IMR-90 (cell line): ENCODE measurements around the gene KCNMB2. TPM values are rescaled to one million over a fixed set of nuclear protein-coding genes. Genes with fewer than 3 reads are reported as not detected.

Source experiments
- ATAC-seq: fragments of 200-7000 bp; cut with Tn5 transposase; 2 replicates; pipeline ENCODE4 v1.9.1; 2020; ENCODE audit warnings: low read depth, mild to moderate bottlenecking, moderate library complexity
- BruUV-seq: library from RNA; stranded (reverse); fragments of 400-500 nt; replicated peaks from 2 replicates; lab custom pipeline; 2021; lab: Mats Ljungman, UMichigan
- CTCF ChIA-PET: fragments of 300-600 bp; formaldehyde crosslinking; extraction: SDS; loops from one replicate; lab custom pipeline; 2021; ENCODE audit warnings: antibody characterized with exemption; lab: Yijun Ruan, JAX
- POLR2A ChIA-PET: fragments of 300-600 bp; sonication (Branson Sonifier 250); formaldehyde crosslinking; loops from one replicate; lab custom pipeline; 2022; ENCODE audit warnings: antibody characterized with exemption; ENCODE audit not compliant: unreplicated experiment; lab: Charles Lee
- DNase-seq: peaks from one replicate; pipeline ENCODE4 v3.0.0; 2013
- H2AFZ ChIP-seq: replicated peaks from 2 replicates; pipeline ENCODE3; 2013; ENCODE audit warnings: low read length, mild to moderate bottlenecking; ENCODE audit not compliant: poor library complexity
- H2AK5ac ChIP-seq: 2 replicates; pipeline ENCODE4 v1.6.1; 2013; ENCODE audit warnings: low read depth, low read length, inconsistent platforms
- H2AK9ac ChIP-seq: replicated peaks from 2 replicates; pipeline ENCODE3; 2013; ENCODE audit warnings: mild to moderate bottlenecking, low read depth, low read length, moderate library complexity; ENCODE audit not compliant: poor library complexity
- H2BK120ac ChIP-seq: 2 replicates; pipeline ENCODE4 v1.6.1; 2013; ENCODE audit warnings: low read depth, low read length, inconsistent platforms
- H2BK15ac ChIP-seq: 3 replicates; pipeline ENCODE4 v1.6.1; 2013; ENCODE audit warnings: low read depth, low read length, inconsistent platforms
- H2BK20ac ChIP-seq: 2 replicates; pipeline ENCODE4 v1.6.1; 2013; ENCODE audit warnings: low read depth, mild to moderate bottlenecking, inconsistent platforms, low read length, moderate library complexity
- H2BK5ac ChIP-seq: 2 replicates; pipeline ENCODE4 v1.6.1; 2013; ENCODE audit warnings: mild to moderate bottlenecking, low read depth, low read length, inconsistent platforms; ENCODE audit not compliant: poor library complexity, severe bottlenecking
- H3K14ac ChIP-seq: replicated peaks from 2 replicates; pipeline ENCODE4 v1.6.1; 2013; ENCODE audit warnings: low read depth, low read length, inconsistent platforms
- H3K18ac ChIP-seq: 2 replicates; pipeline ENCODE4 v1.6.1; 2013; ENCODE audit warnings: low read depth, low read length, control low read depth
- H3K23ac ChIP-seq: 2 replicates; pipeline ENCODE4 v1.6.1; 2013; ENCODE audit warnings: low read depth, low read length, inconsistent platforms
- H3K27ac ChIP-seq: 2 replicates; pipeline ENCODE4 v1.5.1; 2013; ENCODE audit warnings: mild to moderate bottlenecking, control low read depth, low read length; ENCODE audit not compliant: insufficient read depth
- H3K27me3 ChIP-seq: 2 replicates; pipeline ENCODE4 v1.6.1; 2013; ENCODE audit warnings: low read length; ENCODE audit not compliant: control insufficient read depth, insufficient read depth
- H3K36me3 ChIP-seq: 2 replicates; pipeline ENCODE4 v1.6.1; 2013; ENCODE audit warnings: low read length, mixed read lengths; ENCODE audit not compliant: control insufficient read depth, insufficient read depth
- H3K4ac ChIP-seq: 2 replicates; pipeline ENCODE4 v1.6.1; 2013; ENCODE audit warnings: low read depth, low read length, inconsistent platforms
- H3K4me1 ChIP-seq: 2 replicates; pipeline ENCODE4 v1.6.1; 2013; ENCODE audit warnings: low read length, mixed read lengths; ENCODE audit not compliant: control insufficient read depth, insufficient read depth
- H3K4me2 ChIP-seq: 2 replicates; pipeline ENCODE4 v1.6.1; 2013; ENCODE audit warnings: low read depth, mild to moderate bottlenecking, control low read depth, low read length, moderate library complexity
- H3K4me3 ChIP-seq: 2 replicates; pipeline ENCODE4 v1.5.1; 2013; ENCODE audit warnings: low read depth, mild to moderate bottlenecking, control low read depth, low read length, moderate library complexity; ENCODE audit not compliant: insufficient read depth
- H3K56ac ChIP-seq: 2 replicates; pipeline ENCODE4 v1.6.1; 2013; ENCODE audit warnings: low read length, inconsistent platforms; ENCODE audit not compliant: insufficient read depth; ENCODE audit errors: extremely low read depth
- H3K79me1 ChIP-seq, 2 experiments: 2 replicates each; pipeline ENCODE4 v1.6.1; 2013; ENCODE audit warnings: low read length in 2 of 2, inconsistent platforms in 1 of 2, low read depth in 1 of 2
- H3K9ac ChIP-seq: 2 replicates; pipeline ENCODE4 v1.6.1; 2013; ENCODE audit warnings: low read depth, low read length, control low read depth
- H3K9me1 ChIP-seq: 2 replicates; pipeline ENCODE4 v1.6.1; 2013; ENCODE audit warnings: low read length, inconsistent platforms; ENCODE audit not compliant: insufficient read depth
- H3K9me3 ChIP-seq: 2 replicates; pipeline ENCODE4 v1.6.1; 2013; ENCODE audit warnings: low read length; ENCODE audit not compliant: control insufficient read depth, insufficient read depth
- H4K20me1 ChIP-seq: 2 replicates; pipeline ENCODE4 v1.6.1; 2013; ENCODE audit warnings: low read length, inconsistent platforms; ENCODE audit not compliant: insufficient read depth
- H4K5ac ChIP-seq: 2 replicates; pipeline ENCODE4 v1.6.1; 2013; ENCODE audit warnings: mild to moderate bottlenecking, low read depth, low read length, control low read depth
- H4K8ac ChIP-seq, 2 experiments: 2 replicates each; pipeline ENCODE4 v1.6.1; 2013; ENCODE audit warnings: low read depth in 2 of 2, low read length in 2 of 2, control low read depth in 1 of 2, inconsistent platforms in 1 of 2
- H4K91ac ChIP-seq: 2 replicates; pipeline ENCODE4 v1.6.1; 2013; ENCODE audit warnings: low read depth, low read length, inconsistent platforms; ENCODE audit not compliant: insufficient read depth
- BHLHE40 ChIP-seq: fragments of 150-350 bp; IDR thresholded peaks from 2 replicates; pipeline ENCODE4 v1.6.1; 2016; ENCODE audit warnings: mild to moderate bottlenecking, low read depth, low read length
- CEBPB ChIP-seq: IDR thresholded peaks from 2 replicates; pipeline ENCODE4 v1.6.1; 2012; ENCODE audit warnings: low read depth, low read length, improper control_type of control experiment
- CTCF ChIP-seq: conservative IDR thresholded peaks from 2 replicates; pipeline ENCODE4 v1.5.1; 2012; ENCODE audit warnings: mild to moderate bottlenecking, low read depth, low read length, improper control_type of control experiment
- ELK1 ChIP-seq: fragments of 150-350 bp; IDR thresholded peaks from 2 replicates; pipeline ENCODE4 v1.6.1; 2016; ENCODE audit warnings: low read depth, mild to moderate bottlenecking, low read length, moderate library complexity, borderline replicate concordance
- FOS ChIP-seq: fragments of 150-350 bp; IDR thresholded peaks from 2 replicates; pipeline ENCODE4 v1.6.1; 2016; ENCODE audit warnings: low read depth, low read length
- MAFK ChIP-seq: IDR thresholded peaks from 2 replicates; pipeline ENCODE4 v1.6.1; 2012; ENCODE audit warnings: low read depth, low read length, improper control_type of control experiment
- MAZ ChIP-seq: IDR thresholded peaks from 2 replicates; pipeline ENCODE4 v1.6.1; 2012; ENCODE audit warnings: low read depth, mild to moderate bottlenecking, low read length, improper control_type of control experiment, moderate library complexity, borderline replicate concordance
- MXI1 ChIP-seq: IDR thresholded peaks from 2 replicates; pipeline ENCODE4 v1.6.1; 2012; ENCODE audit warnings: low read depth, mild to moderate bottlenecking, low read length, moderate library complexity, borderline replicate concordance
- NFE2L2 ChIP-seq: fragments of 150-350 bp; IDR thresholded peaks from 2 replicates; pipeline ENCODE4 v1.6.1; 2016; ENCODE audit warnings: low read depth, mild to moderate bottlenecking, low read length
- POLR2A ChIP-seq: IDR thresholded peaks from 2 replicates; pipeline ENCODE4 v1.6.1; 2012; ENCODE audit warnings: mild to moderate bottlenecking, low read depth, low read length
- RAD21 ChIP-seq: IDR thresholded peaks from 2 replicates; pipeline ENCODE4 v1.6.1; 2012; ENCODE audit warnings: low read length, improper control_type of control experiment
- RCOR1 ChIP-seq: IDR thresholded peaks from 2 replicates; pipeline ENCODE4 v1.6.1; 2012; ENCODE audit warnings: mild to moderate bottlenecking, low read length, improper control_type of control experiment; ENCODE audit not compliant: insufficient replicate concordance
- RFX5 ChIP-seq: IDR thresholded peaks from 2 replicates; pipeline ENCODE4 v1.8.0; 2012; ENCODE audit warnings: low read depth, mild to moderate bottlenecking, low read length, moderate library complexity
- SMC3 ChIP-seq: fragments of 150-350 bp; IDR thresholded peaks from 2 replicates; pipeline ENCODE4 v1.6.1; 2016; ENCODE audit warnings: low read depth, mild to moderate bottlenecking, antibody characterized with exemption, low read length, moderate library complexity
- USF2 ChIP-seq: fragments of 150-350 bp; IDR thresholded peaks from 2 replicates; pipeline ENCODE4 v1.6.1; 2017; ENCODE audit warnings: mild to moderate bottlenecking, antibody characterized with exemption, low read length, low read depth
- WGBS, 2 experiments: methylation state at CpG; one replicate each; pipeline versions ENCODE4 v1.1.5 to v1.1.7; 2013; ENCODE audit warnings: missing lambda C conversion rate in 2 of 2; ENCODE audit not compliant: insufficient read length in 1 of 2; ENCODE audit errors: extremely low coverage in 2 of 2; 5-methylcytosine and 5-hydroxymethylcytosine counted together
- dilution Hi-C: fragments of 300-500 bp; cut with HindIII; formaldehyde crosslinking; loops from one replicate; pipeline ENCODE4 v1.14.3; 2018; ENCODE audit warnings: low sequenced_read_pairs; ENCODE audit not compliant: unreplicated experiment
- in situ Hi-C: fragments of 300-500 bp; cut with MboI; formaldehyde crosslinking; loops from 3 replicates; pipeline ENCODE4 v1.14.3; 2019; ENCODE audit warnings: low sequenced_read_pairs, inconsistent platforms, mixed read lengths
- intact Hi-C: fragments of 100-400 bp; cut with micrococcal nuclease; formaldehyde crosslinking; loops from 2 replicates; pipeline ENCODE4 v1.10.0; 2022
- polyA plus RNA-seq, 3 experiments: library from polyadenylated mRNA; depleted of rRNA; stranded (reverse); fragments of >200 nt; gene quantifications; 2 replicates each; pipeline ENCODE4 v1.2.3, GENCODE V29; 2012; ENCODE audit warnings: low replicate concordance in 1 of 3
- total RNA-seq: library from RNA; depleted of rRNA; stranded (reverse); fragments of >200 nt; gene quantifications from 2 replicates; pipeline ENCODE4 v1.2.3, GENCODE V29; 2012

KCNMB2 gene
- total and polyA plus RNA-seq, 2 of the 4 experiments (the other 2 are of a cell fraction): not detected

GRCh38 chr3:178823591-178824246 lies 287.5 kb downstream of the KCNMB2 start:
- DNase-seq (no peak), ATAC-seq (peak; percentile 57; the same call in 1 of the 2 replicates)
- Histone ChIP-seq H4K20me1 (no peaks in the 10 kb centered on the region), H3K79me1 (no peaks in the 10 kb centered on the region), H2AFZ (no peak overlapping the region), H3K4ac (no peak overlapping the region), H2AK9ac (no peak overlapping the region), H3K4me3 (no peak overlapping the region), H2BK20ac (no peak overlapping the region), H3K36me3 (no peaks in the 10 kb centered on the region), H3K18ac (no peak overlapping the region), H2BK15ac (no peak overlapping the region), H3K27ac (no peak overlapping the region), H3K23ac (no peak overlapping the region), H3K9me3 (no peaks in the 10 kb centered on the region), H3K56ac (no peak overlapping the region), H3K27me3 (no peaks in the 10 kb centered on the region), H3K14ac (no peak overlapping the region), H3K9me1 (no peaks in the 10 kb centered on the region), H4K5ac (no peak overlapping the region), H2AK5ac (no peak overlapping the region), H4K91ac (no peak overlapping the region), H3K4me2 (peak overlapping the region; percentile 23), H2BK120ac (no peak overlapping the region), H2BK5ac (no peak overlapping the region), H3K9ac (no peak overlapping the region), H4K8ac (no peak overlapping the region), H3K4me1 (no peaks in the 10 kb centered on the region)
- CTCF ChIA-PET: interaction anchor here (0.6 kb wide), 1 partner anchor 1606 kb away, joined by 3 read pairs; no protein-coding TSS in a partner anchor
- in situ Hi-C loops (no loop called here), intact Hi-C loops (no loop called here), dilution Hi-C loops (no loop called here)
- POLR2A ChIA-PET: no interaction called here
- WGBS, 2 experiments: no CpG with 5 or more reads among the region's 5 CpGs
- BruUV-seq: no TSS peak
- TF ChIP-seq RAD21: no peak
- TF ChIP-seq BHLHE40: no peak
- no peak for TF ChIP-seq CEBPB
- TF ChIP-seq ELK1: no peak
- TF ChIP-seq RFX5: no peak
- no peak for TF ChIP-seq NFE2L2
- no peak for TF ChIP-seq MAFK
- no peak for TF ChIP-seq CTCF
- TF ChIP-seq POLR2A: no peak
- TF ChIP-seq FOS: no peak
- no peak for TF ChIP-seq MAZ
- no peak for TF ChIP-seq SMC3
- TF ChIP-seq RCOR1: no peak
- TF ChIP-seq MXI1: no peak
- TF ChIP-seq USF2: no peak
